Natural killer cell (primary cell): ENCODE data around the gene TBC1D22B. TPM values are rescaled to one million over a fixed set of nuclear protein-coding genes. Genes with fewer than 3 reads are reported as not detected.

ENCODE experiments used
- ATAC-seq, 3 donors: fragments of 150-1000 bp in 2 of 3; fragments of 200-7000 bp in 1 of 3; cut with Tn5 transposase; 1 replicate in 1 of 3; 2 replicates in 2 of 3; pipeline ENCODE4 v1.10.0; 2021; ENCODE audit warnings: mild to moderate bottlenecking in 2 of 3, moderate library complexity in 2 of 3
- DNase-seq, 2 donors: peaks; one replicate each; pipeline versions ENCODE4 v3.0.0 to v3.0.0-alpha.2; 2013 to 2021; ENCODE audit warnings: mixed read lengths in 1 of 2
- H3K27ac ChIP-seq: one replicate; pipeline ENCODE4 v1.5.1; 2013; ENCODE audit warnings: mild to moderate bottlenecking, low read length
- H3K27me3 ChIP-seq: one replicate; pipeline ENCODE4 v1.6.1; 2013; ENCODE audit warnings: low read length; ENCODE audit not compliant: control insufficient read depth, insufficient read depth
- H3K36me3 ChIP-seq: one replicate; pipeline ENCODE4 v1.6.1; 2013; ENCODE audit warnings: low read length; ENCODE audit not compliant: control insufficient read depth, insufficient read depth
- H3K4me1 ChIP-seq: one replicate; pipeline ENCODE4 v1.6.1; 2013; ENCODE audit warnings: low read length; ENCODE audit not compliant: control insufficient read depth, insufficient read depth
- H3K4me3 ChIP-seq: one replicate; pipeline ENCODE4 v1.5.1; 2013; ENCODE audit warnings: low read length
- H3K9me3 ChIP-seq: one replicate; pipeline ENCODE4 v1.6.1; 2013; ENCODE audit warnings: low read length; ENCODE audit not compliant: control insufficient read depth, insufficient read depth
- H3K27ac Mint-ChIP-seq, 2 donors: one replicate each; pipeline ENCODE4 v1.8.0; 2022; ENCODE audit warnings: mild to moderate bottlenecking in 2 of 2, mixed read lengths in 2 of 2, moderate library complexity in 1 of 2
- H3K27me3 Mint-ChIP-seq, 2 donors: one replicate each; pipeline ENCODE4 v1.8.0; 2022; ENCODE audit warnings: low read depth in 2 of 2, mixed read lengths in 2 of 2
- H3K36me3 Mint-ChIP-seq: one replicate; pipeline ENCODE4 v1.8.0; 2022; ENCODE audit warnings: mixed read lengths
- H3K4me1 Mint-ChIP-seq, 2 donors: one replicate each; pipeline ENCODE4 v1.8.0; 2022; ENCODE audit warnings: mixed read lengths in 2 of 2
- H3K4me3 Mint-ChIP-seq: one replicate; pipeline ENCODE4 v1.8.0; 2022; ENCODE audit warnings: mild to moderate bottlenecking, moderate library complexity, mixed read lengths
- H3K9me3 Mint-ChIP-seq, 2 donors: one replicate each; pipeline ENCODE4 v1.8.0; 2022; ENCODE audit warnings: mixed read lengths in 2 of 2
- WGBS: methylation state at CpG from one replicate; pipeline ENCODE4 v1.1.7; 2013; ENCODE audit warnings: missing lambda C conversion rate; ENCODE audit not compliant: insufficient coverage; 5-methylcytosine and 5-hydroxymethylcytosine counted together
- intact Hi-C: fragments of 100-400 bp; cut with micrococcal nuclease; formaldehyde crosslinking; loops from one replicate; pipeline ENCODE4 v1.14.2; 2022
- total RNA-seq, 4 donors: library from RNA; stranded (reverse); fragments of 120-200 nt in 1 of 4; gene quantifications; one replicate each; pipeline versions ENCODE4 v1.2.3 to v1.2.4, GENCODE V29; 2013 to 2022
- TF ChIP-seq, protein P1 (sequence below): fragments of 200-600 bp; IDR thresholded peaks from one replicate; pipeline ENCODE4 v1.8.0; 2022; ENCODE audit warnings: antibody characterized with exemption

TBC1D22B gene
- total RNA-seq, 3 donors from 2014 or later (not counting 1 experiment from before 2014, with no cell fraction given) = 8.0 to 12.1 (median 12.0) TPM

DNA sequence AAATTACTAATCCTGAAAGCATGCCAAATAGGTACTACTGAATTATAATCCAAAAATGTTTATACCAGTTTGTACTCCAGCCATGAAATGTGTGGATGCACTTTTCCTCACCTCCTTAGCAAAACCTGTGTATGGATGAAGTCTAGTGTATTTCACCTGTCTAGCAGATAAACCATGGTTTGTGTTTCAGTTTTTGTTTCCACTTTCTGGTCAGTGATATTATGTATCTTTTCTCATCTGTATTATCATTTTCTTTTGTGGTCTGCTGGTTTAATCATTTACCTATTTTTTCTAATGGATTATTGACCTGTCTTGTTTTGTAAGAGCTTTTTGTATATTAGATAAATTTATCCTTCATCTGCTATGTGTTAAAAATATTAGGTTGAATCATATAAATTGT lies 41.4 kb downstream of the TBC1D22B start:
- H3K27me3 Mint-ChIP-seq = no peaks in the 10 kb centered on the region
- peaks cover 36% of the 10 kb centered on the region for H3K36me3 ChIP-seq
- H3K27ac Mint-ChIP-seq = no peak overlapping the region
- H3K4me1 Mint-ChIP-seq = no peaks in the 10 kb centered on the region
- H3K36me3 Mint-ChIP-seq = peaks cover 14% of the 10 kb centered on the region
- ATAC-seq = no peak
- no peaks in the 10 kb centered on the region for H3K9me3 Mint-ChIP-seq
- H3K27me3 ChIP-seq = no peaks in the 10 kb centered on the region
- H3K4me3 ChIP-seq = no peak overlapping the region
- intact Hi-C loops = no loop called here
- no peak overlapping the region for H3K4me3 Mint-ChIP-seq
- no peaks in the 10 kb centered on the region for H3K4me1 ChIP-seq
- TF ChIP-seq, protein P1, sequence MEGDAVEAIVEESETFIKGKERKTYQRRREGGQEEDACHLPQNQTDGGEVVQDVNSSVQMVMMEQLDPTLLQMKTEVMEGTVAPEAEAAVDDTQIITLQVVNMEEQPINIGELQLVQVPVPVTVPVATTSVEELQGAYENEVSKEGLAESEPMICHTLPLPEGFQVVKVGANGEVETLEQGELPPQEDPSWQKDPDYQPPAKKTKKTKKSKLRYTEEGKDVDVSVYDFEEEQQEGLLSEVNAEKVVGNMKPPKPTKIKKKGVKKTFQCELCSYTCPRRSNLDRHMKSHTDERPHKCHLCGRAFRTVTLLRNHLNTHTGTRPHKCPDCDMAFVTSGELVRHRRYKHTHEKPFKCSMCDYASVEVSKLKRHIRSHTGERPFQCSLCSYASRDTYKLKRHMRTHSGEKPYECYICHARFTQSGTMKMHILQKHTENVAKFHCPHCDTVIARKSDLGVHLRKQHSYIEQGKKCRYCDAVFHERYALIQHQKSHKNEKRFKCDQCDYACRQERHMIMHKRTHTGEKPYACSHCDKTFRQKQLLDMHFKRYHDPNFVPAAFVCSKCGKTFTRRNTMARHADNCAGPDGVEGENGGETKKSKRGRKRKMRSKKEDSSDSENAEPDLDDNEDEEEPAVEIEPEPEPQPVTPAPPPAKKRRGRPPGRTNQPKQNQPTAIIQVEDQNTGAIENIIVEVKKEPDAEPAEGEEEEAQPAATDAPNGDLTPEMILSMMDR = no peak
- no peak for DNase-seq
- no peak overlapping the region for H3K27ac ChIP-seq
- H3K9me3 ChIP-seq = no peaks in the 10 kb centered on the region

DNA sequence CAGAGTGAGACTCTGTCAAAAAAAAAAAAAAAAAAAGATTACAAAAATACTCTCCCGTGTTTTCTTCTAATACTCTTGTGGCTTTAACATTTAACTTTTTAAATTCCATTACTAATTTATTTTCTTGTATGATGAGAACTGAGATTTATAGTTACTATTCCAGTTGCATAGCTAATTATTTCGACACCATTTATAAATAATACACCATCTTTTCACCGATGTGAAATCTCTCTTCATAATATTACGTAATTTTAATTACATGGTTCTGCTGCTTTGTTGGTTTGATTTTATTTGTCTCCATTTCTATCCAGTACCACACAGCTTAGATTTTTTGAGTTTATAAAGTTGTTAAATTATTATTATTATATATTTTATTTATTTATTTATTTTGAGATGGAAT lies 42.4 kb downstream of the TBC1D22B start:
- H3K36me3 ChIP-seq = peaks cover 33% of the 10 kb centered on the region
- no peaks in the 10 kb centered on the region for H3K27me3 ChIP-seq
- H3K4me1 ChIP-seq = no peaks in the 10 kb centered on the region
- Mint-ChIP-seq H3K4me1 (no peaks in the 10 kb centered on the region), H3K27me3 (no peaks in the 10 kb centered on the region), H3K27ac (no peak overlapping the region), H3K9me3 (no peaks in the 10 kb centered on the region), H3K36me3 (peaks cover 16% of the 10 kb centered on the region), H3K4me3 (no peak overlapping the region)
- DNase-seq (no peak), ATAC-seq (no peak)
- TF ChIP-seq, protein P1 = no peak
- intact Hi-C loops = no loop called here
- H3K9me3 ChIP-seq = no peaks in the 10 kb centered on the region
- H3K4me3 ChIP-seq = no peak overlapping the region
- no peak overlapping the region for H3K27ac ChIP-seq
- no CpG with 5 or more reads among the region's 4 CpGs for WGBS

DNA sequence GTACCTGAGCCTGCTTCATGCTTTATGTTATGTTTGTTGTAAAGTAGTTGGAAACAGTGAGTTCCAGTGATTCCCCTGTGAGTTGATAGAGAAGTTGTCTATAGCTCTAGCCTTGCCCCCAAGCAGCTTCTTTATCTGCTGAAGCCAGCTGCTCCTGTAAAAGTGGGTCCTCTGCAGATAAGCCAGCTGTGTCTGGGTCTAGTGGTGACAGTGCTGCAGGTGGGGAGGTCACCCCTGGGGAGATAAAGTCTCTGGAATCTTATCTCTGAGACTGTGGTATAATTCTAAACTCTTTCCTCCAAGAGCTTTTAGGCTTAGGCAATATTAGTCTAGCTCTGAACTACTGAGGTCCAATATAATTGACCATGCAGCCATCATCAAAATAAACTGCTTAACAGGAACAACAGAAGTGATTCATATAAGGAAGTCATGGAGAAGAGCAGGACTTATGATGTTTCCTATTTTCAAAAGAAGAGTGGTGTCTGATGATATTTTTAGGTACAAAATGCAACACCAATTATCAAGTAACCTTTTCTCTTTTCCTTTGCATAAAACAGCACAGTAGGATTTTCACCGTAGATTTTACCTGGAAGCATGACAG lies 44.6 kb downstream of the TBC1D22B start:
- Histone ChIP-seq H3K36me3 (peaks cover 39% of the 10 kb centered on the region), H3K9me3 (no peaks in the 10 kb centered on the region), H3K27me3 (no peaks in the 10 kb centered on the region), H3K4me1 (no peaks in the 10 kb centered on the region), H3K4me3 (no peak overlapping the region), H3K27ac (no peak overlapping the region)
- Mint-ChIP-seq H3K27ac (no peak overlapping the region), H3K27me3 (no peaks in the 10 kb centered on the region), H3K36me3 (peaks cover 16% of the 10 kb centered on the region), H3K4me1 (no peaks in the 10 kb centered on the region), H3K9me3 (no peaks in the 10 kb centered on the region), H3K4me3 (no peak overlapping the region)
- ATAC-seq = no peak
- WGBS = 96% methylated on average over 1 of the region's 1 CpG
- intact Hi-C loops = no loop called here
- TF ChIP-seq, protein P1 = no peak
- DNase-seq = no peak

DNA sequence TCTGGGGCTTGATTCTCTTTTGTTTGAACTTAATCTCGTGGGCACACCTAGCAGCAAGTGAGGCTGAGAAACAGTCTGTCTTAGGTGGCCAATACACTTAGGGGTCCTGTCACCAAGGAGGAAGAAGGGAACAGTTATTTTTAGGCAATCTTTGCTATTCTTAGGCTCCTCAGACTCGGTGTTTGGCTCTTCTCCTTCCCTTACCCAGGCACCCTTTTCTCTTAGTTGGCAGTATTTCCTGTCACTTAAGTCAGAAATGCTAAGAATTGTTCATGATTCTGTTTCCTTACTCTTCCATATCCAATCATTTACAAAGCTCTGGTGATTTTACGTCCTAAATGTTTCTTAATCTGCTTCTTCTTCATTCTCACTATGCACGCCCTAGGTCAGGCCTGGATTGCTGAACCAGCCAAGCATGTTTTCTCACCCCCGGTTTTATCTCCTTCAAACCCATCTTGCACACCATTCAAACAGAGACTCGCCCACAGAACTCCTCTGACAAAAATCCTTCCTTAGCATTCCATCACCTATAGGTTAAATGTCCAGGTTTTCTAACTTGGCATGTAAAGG lies 45.6 kb downstream of the TBC1D22B start:
- H3K9me3 Mint-ChIP-seq = no peaks in the 10 kb centered on the region
- no peak overlapping the region for H3K27ac Mint-ChIP-seq
- H3K36me3 ChIP-seq = peaks cover 39% of the 10 kb centered on the region
- no peak overlapping the region for H3K4me3 ChIP-seq
- intact Hi-C loops = no loop called here
- no peak overlapping the region for H3K4me3 Mint-ChIP-seq
- DNase-seq (no peak), ATAC-seq (no peak)
- TF ChIP-seq, protein P1 = no peak
- no peaks in the 10 kb centered on the region for H3K27me3 Mint-ChIP-seq
- H3K4me1 Mint-ChIP-seq = no peaks in the 10 kb centered on the region
- no peaks in the 10 kb centered on the region for H3K27me3 ChIP-seq
- WGBS = 73% methylated on average over 6 of the region's 6 CpGs
- H3K4me1 ChIP-seq = no peaks in the 10 kb centered on the region
- peaks cover 16% of the 10 kb centered on the region for H3K36me3 Mint-ChIP-seq
- H3K9me3 ChIP-seq = no peaks in the 10 kb centered on the region
- no peak overlapping the region for H3K27ac ChIP-seq
